ENCODE measurements around the gene SLC10A7. TPM values are rescaled to one million over a fixed set of nuclear protein-coding genes. Genes with fewer than 3 reads are reported as not detected.

The SLC10A7 gene
- total and polyA plus RNA-seq, 10 of the 15 experiments (the other 5 are each of a cell fraction or from before 2014, with no cell fraction given): 4.6 to 23.7 (median 15.6) TPM

DNA sequence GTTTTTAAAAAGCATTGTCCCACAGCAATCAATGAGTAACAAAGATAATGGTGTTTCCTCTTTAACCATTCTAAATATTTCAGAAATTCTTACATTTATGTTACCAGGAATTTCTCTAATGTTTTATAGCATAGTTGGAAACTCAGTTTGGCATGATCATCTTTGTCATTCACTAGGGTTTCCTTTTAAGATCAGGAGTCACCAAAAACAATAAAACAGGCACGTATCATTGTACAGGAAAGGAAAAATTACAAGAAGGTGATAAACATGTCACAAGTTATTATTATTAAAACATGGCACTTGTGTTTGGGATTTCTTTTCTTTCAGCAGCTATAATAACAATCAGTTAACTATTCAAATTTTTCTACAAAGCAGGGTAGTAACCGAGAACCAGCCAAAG lies 84.0 kb downstream of the SLC10A7 start (continued):
- TF ChIP-seq, protein P1, sequence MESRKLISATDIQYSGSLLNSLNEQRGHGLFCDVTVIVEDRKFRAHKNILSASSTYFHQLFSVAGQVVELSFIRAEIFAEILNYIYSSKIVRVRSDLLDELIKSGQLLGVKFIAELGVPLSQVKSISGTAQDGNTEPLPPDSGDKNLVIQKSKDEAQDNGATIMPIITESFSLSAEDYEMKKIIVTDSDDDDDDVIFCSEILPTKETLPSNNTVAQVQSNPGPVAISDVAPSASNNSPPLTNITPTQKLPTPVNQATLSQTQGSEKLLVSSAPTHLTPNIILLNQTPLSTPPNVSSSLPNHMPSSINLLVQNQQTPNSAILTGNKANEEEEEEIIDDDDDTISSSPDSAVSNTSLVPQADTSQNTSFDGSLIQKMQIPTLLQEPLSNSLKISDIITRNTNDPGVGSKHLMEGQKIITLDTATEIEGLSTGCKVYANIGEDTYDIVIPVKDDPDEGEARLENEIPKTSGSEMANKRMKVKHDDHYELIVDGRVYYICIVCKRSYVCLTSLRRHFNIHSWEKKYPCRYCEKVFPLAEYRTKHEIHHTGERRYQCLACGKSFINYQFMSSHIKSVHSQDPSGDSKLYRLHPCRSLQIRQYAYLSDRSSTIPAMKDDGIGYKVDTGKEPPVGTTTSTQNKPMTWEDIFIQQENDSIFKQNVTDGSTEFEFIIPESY (IDR thresholded peaks at IDR 0.05): no peak
- no peak for TF ChIP-seq CBX5 (IDR thresholded peaks at IDR 0.05; ENCODE audit: low read depth)
- TF ChIP-seq CEBPB (IDR thresholded peaks at IDR 0.05; ENCODE audit: borderline replicate concordance in 1 of 2, low read depth in 2 of 2, low read length in 2 of 2): no peak

DNA sequence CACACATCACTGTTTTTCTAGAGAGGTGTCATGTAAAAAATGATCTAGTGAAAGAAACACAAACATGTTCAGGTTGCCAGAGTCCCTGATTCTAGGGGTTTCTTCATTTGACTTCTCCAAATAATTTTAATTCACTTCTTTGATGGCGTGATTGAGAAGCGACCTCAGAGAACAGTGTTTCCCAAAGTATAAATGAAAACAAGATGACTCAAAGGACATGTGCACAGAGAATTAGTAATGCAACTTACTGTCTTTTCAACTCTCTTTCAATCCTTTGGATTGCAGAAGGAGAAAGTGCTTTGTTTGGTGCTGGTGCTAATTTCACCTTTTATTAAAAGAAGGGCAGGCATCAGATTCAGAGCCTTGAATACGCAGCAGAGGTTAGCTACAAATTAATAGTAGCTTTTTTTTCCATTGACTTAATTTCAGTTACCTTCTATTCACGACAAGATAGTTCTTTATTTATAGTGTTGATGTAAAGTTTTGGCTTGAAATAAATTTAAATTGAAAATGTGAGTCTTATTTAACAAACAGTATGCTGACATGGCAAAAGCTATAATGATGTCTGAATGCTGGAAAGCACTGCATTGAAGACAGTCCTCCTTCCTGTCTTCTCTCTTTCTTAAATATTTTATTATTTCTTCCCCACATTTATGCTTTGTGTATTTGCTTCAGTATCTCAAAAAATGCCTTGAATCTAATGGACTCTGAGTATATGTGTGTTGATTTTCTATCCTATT lies 85.1 kb downstream of the SLC10A7 start:
- no peak for FAIRE-seq
- CTCF ChIA-PET: no interaction called here

More for the DNA sequence above, 85.1 kb downstream of the SLC10A7 start:
- ChIA-PET RAD21 (ENCODE audit: unreplicated experiment) (interaction anchor here (0.6 to 1.4 kb wide), 2 partner anchors 18 to 89 kb away, joined by 3 to 4 read pairs; no protein-coding TSS in a partner anchor), POLR2A (no interaction called here), SMC1A (ENCODE audit: uncharacterized antibody, unreplicated experiment) (interaction anchor here (1.2 kb wide), 1 partner anchor 19 kb away, joined by 4 read pairs; no protein-coding TSS in a partner anchor)
- H3K27me3 ChIP-seq (replicated peaks in 1 of 2; ENCODE audit: control insufficient read depth in 2 of 2, insufficient read depth in 2 of 2, low read length in 1 of 2): no peaks in the 10 kb centered on the region
- no peaks in the 10 kb centered on the region; a peak in 1 of 4 replicates for H3K36me3 ChIP-seq (ENCODE audit: control insufficient read depth in 2 of 2, insufficient read depth in 2 of 2, low read length in 1 of 2)
- no peak overlapping the region for H3K4me3 ChIP-seq
- H4K20me1 ChIP-seq (ENCODE audit: control insufficient read depth, insufficient read depth): no peaks in the 10 kb centered on the region
- H3K9me3 ChIP-seq (replicated peaks; ENCODE audit: control insufficient read depth, insufficient read depth, low read length): no peaks in the 10 kb centered on the region
- ATAC-seq (no peak), DNase-seq (ENCODE audit: low read depth, low spot score) (no peak)
- in situ Hi-C loops (cut with MboI) (no loop called here), intact Hi-C loops (cut with micrococcal nuclease; ENCODE audit: unreplicated experiment) (no loop called here)
- H3K4me1 ChIP-seq (ENCODE audit: control insufficient read depth, insufficient read depth, low read length): no peaks in the 10 kb centered on the region
- H3K4me2 ChIP-seq (ENCODE audit: control insufficient read depth, insufficient read depth): no peak overlapping the region
- no peak overlapping the region for H3K9ac ChIP-seq (ENCODE audit: control insufficient read depth, insufficient read depth, low read length)
- 94% methylated on average over 4 of the region's 4 CpGs for WGBS (ENCODE audit: insufficient coverage, insufficient replicate concordance, low lambda C conversion rate, missing lambda C conversion rate)
- no peak overlapping the region for H2AFZ ChIP-seq (ENCODE audit: control insufficient read depth, low read depth, low read length)
- no peak for TF ChIP-seq NFXL1 (IDR thresholded peaks at IDR 0.05; ENCODE audit: borderline replicate concordance)
- TF ChIP-seq CHD1 (IDR thresholded peaks at IDR 0.05; ENCODE audit: low read depth, low read length): no peak
- TF ChIP-seq LARP7 (IDR thresholded peaks at IDR 0.05): no peak
- TF ChIP-seq IRF4 (IDR thresholded peaks at IDR 0.05; ENCODE audit: low read depth, low read length): no peak
- no peaks in the 10 kb centered on the region for H3K79me2 ChIP-seq (ENCODE audit: control insufficient read depth, insufficient read depth, low read length)
- no TSS peak for BruUV-seq (replicated peaks)
- no peak overlapping the region for H3K27ac ChIP-seq (ENCODE audit: control insufficient read depth, insufficient read depth)
